HG03196 (cell line): ENCODE results near the gene ARMC9.
"Not testable (repeated sequence)": the region's sequence is repeated elsewhere in the genome, so short reads cannot be mapped to it uniquely, and the experiment has no call there.

Source experiments
- ATAC-seq: cut with Tn5 transposase; IDR thresholded peaks from one replicate; pipeline ENCODE4 v1.9.1; 2021; ENCODE audit not compliant: unreplicated experiment

The ARMC9 gene

GRCh38 chr2:231336236-231336635, 137.8 kb downstream of the ARMC9 start:
- ATAC-seq = no peak

- ATAC-seq = no peak
Observed at GRCh38 chr2:231336700-231337099, 138.3 kb downstream of the ARMC9 start.

DNA sequence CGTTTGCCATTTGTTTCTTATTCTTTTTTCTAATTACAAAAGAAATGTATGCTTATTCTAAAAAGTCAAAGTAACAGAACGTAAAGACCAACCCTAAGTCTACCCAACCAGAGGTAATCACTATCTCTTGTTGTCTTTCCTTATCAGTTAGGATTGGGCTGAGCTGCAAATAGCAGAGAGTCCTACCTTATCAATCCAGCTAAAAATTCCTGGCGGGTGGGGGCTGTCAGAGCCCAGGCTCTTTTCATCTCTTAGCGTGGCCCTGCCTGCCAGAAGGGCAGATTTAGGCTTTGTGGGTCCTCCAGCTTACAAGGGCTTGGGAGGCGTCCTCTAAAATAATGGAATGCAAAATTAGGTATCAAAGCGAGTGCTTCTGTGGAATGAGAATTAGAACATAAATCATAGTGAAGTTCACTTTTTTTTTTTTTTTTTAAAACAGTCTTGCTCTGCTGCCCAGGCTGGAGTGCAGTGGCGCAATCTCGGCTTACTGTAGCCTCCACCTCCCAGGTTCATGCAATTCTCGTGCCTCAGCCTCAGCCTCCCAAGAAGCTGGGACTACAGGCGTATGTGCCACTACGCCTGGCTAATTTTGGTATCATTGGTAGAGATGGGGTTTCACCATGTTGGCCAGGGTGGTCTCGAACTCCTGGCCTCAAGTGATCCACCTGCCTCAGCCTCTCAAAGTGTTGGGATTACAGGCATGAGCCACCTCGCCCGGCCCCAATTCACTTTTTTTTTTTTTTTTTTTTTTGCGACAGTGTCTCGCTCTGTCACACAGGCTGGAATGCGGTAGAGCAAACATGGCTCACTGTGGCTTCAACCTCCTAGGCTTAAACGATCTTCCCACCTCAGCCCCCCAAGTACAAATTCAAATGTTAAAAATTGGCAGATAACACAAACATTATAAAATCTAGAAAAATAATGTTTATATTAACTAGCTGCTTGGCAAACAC, 139.7 kb downstream of the ARMC9 start:
- no peak for ATAC-seq

DNA sequence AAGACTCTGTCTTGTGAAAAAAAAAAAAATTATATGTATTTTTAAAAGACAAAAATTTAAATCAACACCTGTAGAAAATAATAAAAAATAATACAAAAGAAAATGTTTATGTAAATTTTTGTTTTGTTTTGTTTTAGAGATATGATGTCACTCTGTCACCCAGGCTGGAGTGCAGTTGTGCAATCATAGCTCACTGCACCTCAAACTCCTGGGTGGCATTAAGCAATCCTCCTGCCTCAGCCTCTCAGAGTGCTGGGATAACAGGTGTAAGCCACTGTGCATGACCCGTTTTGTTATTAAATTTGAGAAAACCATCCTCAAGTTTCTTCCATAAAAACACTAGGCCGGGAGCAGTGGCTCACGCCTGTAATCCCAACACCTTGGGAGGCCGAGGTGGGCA, 140.9 kb downstream of the ARMC9 start:
- ATAC-seq = no peak

DNA sequence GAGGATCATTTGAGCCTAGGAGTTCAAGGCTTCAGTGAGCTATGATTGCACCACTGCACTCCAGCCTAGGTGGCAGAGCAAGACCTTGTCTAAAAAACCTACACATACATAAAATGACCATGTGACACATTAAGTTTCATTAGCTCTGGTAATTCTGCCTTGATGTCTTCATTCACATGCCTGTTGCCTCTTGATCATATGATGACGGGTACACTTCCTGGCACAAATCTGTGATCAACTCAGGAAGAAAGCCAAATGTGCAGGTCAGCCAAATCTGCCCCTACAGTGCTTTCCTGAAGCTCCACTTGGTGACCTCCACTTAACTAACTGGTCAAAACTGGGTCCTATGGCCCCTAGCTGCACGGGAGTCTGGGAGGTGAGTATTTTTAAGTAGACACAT, 142.7 kb downstream of the ARMC9 start:
- no peak for ATAC-seq

DNA sequence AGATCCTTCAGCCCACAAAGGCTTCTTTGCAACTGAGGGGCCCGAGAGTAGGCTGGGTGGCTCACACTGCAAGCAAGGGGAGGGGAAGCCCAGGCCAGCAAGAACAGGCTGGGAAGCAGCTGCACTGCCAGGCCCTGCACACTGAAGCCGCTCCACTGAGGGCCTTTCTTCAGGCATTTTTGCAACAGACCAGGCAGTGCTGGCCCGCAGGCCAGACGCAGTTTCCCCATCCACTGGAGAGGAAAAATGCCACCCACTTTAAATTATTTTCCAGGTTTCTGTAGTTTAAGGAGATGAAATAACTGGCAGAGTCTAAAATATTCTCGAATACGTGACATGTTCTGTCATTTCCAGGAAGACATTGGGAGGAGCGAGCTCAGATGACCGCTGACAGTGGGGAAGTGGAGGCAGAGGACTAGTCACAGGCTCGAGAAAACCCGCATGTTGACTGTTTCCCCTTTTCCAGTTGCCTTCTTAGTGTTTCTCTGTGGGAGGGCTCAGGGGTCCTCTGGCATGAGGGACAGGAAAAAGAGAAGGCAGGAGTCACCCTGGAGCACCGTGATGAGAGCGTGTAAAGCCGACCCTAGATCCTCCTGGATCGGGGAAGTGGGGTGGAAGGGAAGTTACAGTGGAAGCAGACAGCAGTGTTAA, 143.8 kb downstream of the ARMC9 start:
- no peak for ATAC-seq

- no peak for ATAC-seq
Observed at GRCh38 chr2:231343006-231343710, 144.7 kb downstream of the ARMC9 start.

GRCh38 chr2:231343988-231344387, 145.6 kb downstream of the ARMC9 start:
- ATAC-seq = no peak

DNA sequence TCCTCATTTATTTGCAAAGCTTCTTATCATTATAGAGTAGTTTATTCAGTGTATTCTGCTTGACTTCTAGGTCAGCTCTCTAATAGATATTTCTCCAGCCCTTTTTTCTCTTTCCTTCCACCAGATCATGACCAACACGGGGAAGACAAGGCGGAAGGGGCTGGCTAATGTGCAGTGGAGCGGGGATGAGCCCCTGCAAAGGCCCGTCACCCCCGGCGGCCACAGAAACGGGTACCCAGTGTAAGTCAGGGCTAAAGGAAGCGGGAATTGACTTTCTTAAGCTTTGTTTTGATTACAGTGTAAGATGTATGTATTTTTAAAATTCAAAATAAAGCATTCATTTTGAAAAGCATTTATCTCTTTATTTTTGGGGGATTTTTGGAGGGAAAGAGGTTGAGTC, 146.4 kb downstream of the ARMC9 start:
- ATAC-seq = no peak

DNA sequence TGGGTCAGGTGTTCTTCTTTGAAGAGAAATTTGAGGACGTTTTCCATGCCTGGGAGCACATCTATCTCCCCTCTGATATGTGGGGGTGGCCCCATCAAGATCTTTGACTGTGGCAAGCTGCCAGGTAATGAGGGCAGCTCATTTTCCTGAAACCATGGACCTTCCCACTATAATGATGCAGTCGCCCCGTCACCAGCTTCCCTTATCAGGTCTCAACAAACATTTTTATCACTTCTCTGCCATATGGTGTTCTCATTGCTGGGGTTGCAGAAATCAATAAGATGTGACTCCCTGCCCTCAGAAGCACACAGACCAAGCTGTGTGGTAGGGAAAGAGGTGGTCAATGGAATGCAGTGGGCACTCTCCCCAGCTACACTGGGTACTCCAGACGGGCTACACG, 148.7 kb downstream of the ARMC9 start:
- no peak for ATAC-seq

GRCh38 chr2:231347638-231348037, 149.2 kb downstream of the ARMC9 start:
- no peak for ATAC-seq

DNA sequence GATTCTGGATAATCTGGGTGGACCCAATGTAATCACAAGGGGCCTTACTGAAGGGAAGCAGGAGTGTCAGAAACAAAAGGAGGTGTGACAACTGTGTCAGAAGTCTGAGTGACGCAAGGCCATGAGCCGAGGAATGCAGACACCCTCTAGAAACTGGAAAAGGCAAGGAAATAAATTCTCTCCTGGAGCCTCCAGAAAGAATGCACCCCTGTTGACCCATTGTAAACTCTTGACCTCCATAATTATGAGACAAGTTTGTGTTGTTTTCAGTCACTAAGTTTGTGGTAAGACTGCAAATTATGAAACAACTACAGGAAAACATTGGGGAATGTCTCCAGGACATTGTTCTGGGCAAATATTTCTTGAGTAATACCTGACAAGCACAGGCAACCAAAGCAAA, 149.7 kb downstream of the ARMC9 start:
- no peak for ATAC-seq

DNA sequence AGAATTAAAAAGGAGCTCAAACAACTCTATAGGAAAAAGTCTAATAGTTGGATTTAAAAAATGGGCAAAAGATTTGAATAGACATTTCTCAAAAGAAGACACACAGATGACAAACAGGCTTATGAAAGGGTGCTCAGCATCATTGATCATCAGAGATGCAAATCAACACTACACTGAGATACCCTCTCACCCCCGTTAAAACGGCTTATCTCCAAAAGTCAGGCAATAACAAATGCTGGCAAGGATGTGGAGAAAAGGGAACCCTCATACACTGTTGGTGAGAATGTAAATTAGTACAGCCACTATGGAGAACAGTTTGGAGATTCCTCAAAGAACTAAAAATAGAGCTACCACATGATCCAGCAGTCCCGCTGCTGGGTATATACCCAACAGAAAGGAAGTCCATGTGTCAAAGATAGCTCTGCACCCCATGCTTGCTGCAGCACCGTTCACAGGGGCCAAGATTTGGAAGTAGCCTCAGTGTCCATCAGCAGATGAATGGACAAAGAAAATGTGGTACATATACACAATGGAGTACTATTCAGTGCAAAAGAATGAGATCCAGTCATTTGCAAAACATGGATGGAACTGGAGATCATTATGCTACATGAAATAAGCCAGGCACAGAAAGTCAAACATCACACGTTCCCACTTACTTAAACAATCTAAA, 150.4 kb downstream of the ARMC9 start:
- ATAC-seq = no peak

DNA sequence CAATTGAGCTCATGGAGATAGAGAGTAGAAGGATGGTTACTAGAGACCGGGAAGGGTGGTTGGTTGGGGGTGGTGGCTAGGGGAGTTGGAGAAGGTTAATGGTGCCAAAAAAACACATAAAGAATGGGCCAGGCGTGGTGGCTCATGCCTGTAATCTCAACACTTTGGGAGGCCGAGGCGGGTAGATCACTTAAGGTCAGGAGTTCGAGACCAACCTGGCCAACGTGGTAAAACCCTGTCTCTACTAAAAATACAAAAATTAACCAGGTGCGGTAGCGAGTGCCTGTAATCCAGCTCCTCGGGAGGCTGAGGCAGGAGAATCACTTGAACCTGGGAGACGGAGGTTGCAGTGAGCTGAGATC, 150.9 kb downstream of the ARMC9 start:
- not testable (repeated sequence) for ATAC-seq

DNA sequence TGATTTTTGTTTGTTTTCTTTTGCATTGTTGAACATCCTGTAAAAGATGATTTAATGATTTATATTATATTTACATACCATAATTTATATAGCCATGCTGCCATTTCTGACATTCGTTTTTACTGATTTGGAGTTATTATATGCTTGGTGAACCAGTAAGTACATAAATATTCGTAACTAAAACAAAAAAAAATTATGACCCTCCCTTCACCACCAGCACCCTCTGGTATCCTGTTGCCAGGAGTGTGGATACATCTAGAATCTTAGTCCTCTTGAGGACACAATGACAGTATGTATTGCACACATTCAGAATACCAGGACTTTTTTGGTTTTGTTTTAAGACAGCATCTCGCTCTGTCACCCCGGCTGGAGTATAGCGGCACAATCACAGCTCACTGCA, 153.2 kb downstream of the ARMC9 start:
- no peak for ATAC-seq

GRCh38 chr2:231353469-231353868, 155.0 kb downstream of the ARMC9 start:
- no peak for ATAC-seq

DNA sequence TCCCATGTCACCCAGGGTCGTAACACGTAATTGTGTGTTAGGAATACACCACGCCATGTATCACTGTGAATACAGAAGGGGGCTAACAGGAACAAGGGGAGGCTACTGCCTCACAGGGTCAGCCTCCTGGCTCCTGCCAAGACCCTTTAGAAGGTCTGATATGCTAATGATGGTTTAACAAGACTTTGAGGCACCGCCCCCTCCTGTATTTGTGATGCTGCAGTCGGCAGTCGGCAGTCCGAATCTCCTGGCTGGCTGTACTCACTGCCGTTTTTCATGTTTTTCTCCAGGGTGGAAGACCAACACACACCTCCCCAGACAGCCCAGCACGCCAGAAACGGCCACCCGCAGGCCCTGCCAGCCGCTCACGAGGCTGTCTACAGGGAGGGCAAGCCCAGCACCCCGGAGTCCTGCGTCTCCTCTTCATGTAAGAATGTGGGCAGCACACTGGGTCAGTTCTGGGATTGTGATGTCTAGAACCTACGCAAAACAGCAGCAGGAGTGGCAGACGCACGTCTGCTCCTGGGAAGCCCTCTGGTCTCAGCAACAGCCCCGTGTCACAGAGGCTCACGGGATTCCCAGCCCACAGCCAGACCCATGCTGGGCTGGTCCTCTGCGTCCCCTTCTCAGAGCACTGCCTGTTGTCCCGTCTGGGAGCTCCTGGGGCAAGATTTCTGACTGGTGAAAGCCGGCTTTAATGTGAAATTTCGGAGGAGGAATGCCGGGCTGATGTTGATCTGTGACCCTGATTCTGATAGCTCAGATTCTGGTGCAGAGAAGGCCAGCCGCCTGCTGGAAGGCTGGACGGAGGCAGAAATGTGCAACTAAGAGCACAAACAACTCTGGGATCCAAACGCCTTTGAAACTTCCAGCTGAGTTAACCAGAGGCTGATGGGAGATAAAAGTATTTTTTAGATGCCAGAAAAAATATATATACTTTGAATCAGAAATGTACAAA, 157.4 kb downstream of the ARMC9 start:
- no peak for ATAC-seq

DNA sequence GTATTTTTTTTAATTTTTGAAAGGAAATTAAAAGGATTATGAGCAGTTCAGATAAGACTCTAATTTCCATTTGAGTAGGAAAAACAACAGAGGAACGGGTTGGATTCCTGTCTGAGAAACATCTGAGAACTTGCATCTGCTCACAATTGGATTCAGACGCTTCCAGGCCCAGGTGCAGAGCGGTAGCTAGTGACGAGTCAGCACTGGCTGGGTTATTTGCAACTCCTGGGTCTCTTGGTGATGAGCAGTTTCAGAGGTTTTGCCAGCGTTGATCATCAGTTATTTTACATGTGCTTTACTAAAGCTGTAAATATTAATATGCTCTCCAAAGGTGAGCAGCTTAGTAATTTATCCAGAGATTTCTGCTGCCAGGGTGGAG, 158.0 kb downstream of the ARMC9 start:
- no peak for ATAC-seq

- no peak for ATAC-seq
Observed at GRCh38 chr2:231357048-231357447, 158.6 kb downstream of the ARMC9 start.

DNA sequence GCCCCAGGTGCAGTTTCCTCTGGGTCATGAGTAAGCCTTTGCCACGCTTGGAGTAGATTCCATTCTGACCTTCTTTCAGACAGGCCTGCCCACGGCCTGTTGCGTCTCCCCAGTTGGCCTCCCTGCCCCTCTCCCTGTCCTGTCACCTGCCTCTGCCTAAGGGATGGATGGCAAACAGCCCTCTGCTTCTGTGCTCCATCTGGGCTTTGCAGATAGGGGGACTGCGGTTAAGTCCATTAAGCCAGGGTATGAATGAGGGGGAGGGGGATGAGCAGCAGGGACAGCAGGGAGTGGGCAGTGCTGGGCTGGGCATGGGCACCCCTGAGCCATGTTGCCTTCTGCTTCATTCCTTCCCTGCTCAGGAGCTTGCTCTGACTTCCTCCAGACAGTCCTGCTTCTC, 159.5 kb downstream of the ARMC9 start:
- no peak for ATAC-seq
